ENCODE measurements around the gene RNF31. TPM values are rescaled to one million over a fixed set of nuclear protein-coding genes. Genes with fewer than 3 reads are reported as not detected.

Gene RNF31
- total and polyA plus RNA-seq, 2 of the 13 experiments (the other 11 are each of a cell fraction or from before 2014, with no cell fraction given), result 48.2 to 86.8 TPM

DNA sequence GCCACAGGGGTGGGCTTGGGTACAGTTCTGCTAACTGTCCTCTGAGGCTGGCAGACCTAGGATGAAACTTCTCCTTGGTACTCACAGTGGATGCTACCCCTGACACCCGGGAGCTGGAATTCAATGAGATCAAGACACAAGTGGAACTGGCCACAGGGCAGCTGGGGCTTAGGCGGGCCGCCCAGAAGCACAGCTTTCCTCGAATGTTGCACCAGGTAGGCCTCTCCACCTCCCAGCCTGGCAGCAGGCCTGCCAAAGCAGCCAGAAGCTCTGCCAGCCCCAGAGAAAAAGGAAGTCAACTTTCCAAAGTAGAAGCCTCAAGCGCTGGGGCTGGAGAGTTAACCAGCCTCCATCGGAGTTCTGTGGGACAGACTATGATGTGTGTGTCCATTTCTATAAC is 30.1 kb upstream of the RNF31 start (continued):
- TF ChIP-seq, protein P1, sequence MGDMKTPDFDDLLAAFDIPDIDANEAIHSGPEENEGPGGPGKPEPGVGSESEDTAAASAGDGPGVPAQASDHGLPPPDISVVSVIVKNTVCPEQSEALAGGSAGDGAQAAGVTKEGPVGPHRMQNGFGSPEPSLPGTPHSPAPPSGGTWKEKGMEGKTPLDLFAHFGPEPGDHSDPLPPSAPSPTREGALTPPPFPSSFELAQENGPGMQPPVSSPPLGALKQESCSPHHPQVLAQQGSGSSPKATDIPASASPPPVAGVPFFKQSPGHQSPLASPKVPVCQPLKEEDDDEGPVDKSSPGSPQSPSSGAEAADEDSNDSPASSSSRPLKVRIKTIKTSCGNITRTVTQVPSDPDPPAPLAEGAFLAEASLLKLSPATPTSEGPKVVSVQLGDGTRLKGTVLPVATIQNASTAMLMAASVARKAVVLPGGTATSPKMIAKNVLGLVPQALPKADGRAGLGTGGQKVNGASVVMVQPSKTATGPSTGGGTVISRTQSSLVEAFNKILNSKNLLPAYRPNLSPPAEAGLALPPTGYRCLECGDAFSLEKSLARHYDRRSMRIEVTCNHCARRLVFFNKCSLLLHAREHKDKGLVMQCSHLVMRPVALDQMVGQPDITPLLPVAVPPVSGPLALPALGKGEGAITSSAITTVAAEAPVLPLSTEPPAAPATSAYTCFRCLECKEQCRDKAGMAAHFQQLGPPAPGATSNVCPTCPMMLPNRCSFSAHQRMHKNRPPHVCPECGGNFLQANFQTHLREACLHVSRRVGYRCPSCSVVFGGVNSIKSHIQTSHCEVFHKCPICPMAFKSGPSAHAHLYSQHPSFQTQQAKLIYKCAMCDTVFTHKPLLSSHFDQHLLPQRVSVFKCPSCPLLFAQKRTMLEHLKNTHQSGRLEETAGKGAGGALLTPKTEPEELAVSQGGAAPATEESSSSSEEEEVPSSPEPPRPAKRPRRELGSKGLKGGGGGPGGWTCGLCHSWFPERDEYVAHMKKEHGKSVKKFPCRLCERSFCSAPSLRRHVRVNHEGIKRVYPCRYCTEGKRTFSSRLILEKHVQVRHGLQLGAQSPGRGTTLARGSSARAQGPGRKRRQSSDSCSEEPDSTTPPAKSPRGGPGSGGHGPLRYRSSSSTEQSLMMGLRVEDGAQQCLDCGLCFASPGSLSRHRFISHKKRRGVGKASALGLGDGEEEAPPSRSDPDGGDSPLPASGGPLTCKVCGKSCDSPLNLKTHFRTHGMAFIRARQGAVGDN (CRISPR knock-in tag; IDR thresholded peaks at IDR 0.05), result 0 out of 2 replicates have a peak, but pooled peaks have one; percentile 18
- no peak for TF ChIP-seq RFX1 (IDR thresholded peaks at IDR 0.05)
- TF ChIP-seq MTF1 (CRISPR knock-in tag; IDR thresholded peaks at IDR 0.05), result no peak
- no peak for TF ChIP-seq ZNF33B (CRISPR knock-in tag; IDR thresholded peaks at IDR 0.05)
- TF ChIP-seq WIZ (CRISPR knock-in tag; IDR thresholded peaks at IDR 0.05), result 0 out of 2 replicates have a peak, but pooled peaks have one; percentile 15
- TF ChIP-seq, protein P2, sequence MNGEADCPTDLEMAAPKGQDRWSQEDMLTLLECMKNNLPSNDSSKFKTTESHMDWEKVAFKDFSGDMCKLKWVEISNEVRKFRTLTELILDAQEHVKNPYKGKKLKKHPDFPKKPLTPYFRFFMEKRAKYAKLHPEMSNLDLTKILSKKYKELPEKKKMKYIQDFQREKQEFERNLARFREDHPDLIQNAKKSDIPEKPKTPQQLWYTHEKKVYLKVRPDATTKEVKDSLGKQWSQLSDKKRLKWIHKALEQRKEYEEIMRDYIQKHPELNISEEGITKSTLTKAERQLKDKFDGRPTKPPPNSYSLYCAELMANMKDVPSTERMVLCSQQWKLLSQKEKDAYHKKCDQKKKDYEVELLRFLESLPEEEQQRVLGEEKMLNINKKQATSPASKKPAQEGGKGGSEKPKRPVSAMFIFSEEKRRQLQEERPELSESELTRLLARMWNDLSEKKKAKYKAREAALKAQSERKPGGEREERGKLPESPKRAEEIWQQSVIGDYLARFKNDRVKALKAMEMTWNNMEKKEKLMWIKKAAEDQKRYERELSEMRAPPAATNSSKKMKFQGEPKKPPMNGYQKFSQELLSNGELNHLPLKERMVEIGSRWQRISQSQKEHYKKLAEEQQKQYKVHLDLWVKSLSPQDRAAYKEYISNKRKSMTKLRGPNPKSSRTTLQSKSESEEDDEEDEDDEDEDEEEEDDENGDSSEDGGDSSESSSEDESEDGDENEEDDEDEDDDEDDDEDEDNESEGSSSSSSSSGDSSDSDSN (CRISPR knock-in tag; IDR thresholded peaks at IDR 0.05), result no peak
- no peak for TF ChIP-seq ZNF207 (IDR thresholded peaks at IDR 0.05; ENCODE audit: borderline replicate concordance)
- no peak for TF ChIP-seq ELF4 (CRISPR knock-in tag; IDR thresholded peaks at IDR 0.05; ENCODE audit: borderline replicate concordance)
- TF ChIP-seq TOE1 (CRISPR knock-in tag; IDR thresholded peaks at IDR 0.05), result no peak
- TF ChIP-seq MEF2D (CRISPR knock-in tag; IDR thresholded peaks at IDR 0.05), result no peak
- no peak for TF ChIP-seq EEA1 (CRISPR knock-in tag; IDR thresholded peaks at IDR 0.05; ENCODE audit: borderline replicate concordance)
- no peak for TF ChIP-seq CREB1 (IDR thresholded peaks at IDR 0.05)
- no peak for TF ChIP-seq CREB1 (CRISPR knock-in tag; IDR thresholded peaks at IDR 0.05)
- TF ChIP-seq, protein P3, sequence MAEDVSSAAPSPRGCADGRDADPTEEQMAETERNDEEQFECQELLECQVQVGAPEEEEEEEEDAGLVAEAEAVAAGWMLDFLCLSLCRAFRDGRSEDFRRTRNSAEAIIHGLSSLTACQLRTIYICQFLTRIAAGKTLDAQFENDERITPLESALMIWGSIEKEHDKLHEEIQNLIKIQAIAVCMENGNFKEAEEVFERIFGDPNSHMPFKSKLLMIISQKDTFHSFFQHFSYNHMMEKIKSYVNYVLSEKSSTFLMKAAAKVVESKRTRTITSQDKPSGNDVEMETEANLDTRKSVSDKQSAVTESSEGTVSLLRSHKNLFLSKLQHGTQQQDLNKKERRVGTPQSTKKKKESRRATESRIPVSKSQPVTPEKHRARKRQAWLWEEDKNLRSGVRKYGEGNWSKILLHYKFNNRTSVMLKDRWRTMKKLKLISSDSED (CRISPR knock-in tag; IDR thresholded peaks at IDR 0.05), result no peak
- no peak for TF ChIP-seq KDM3A (CRISPR knock-in tag; IDR thresholded peaks at IDR 0.05; ENCODE audit: low read depth)

Data from HepG2 (cell line).